ENCODE measurements around the gene FAM3C. TPM values are rescaled to one million over a fixed set of nuclear protein-coding genes. Genes with fewer than 3 reads are reported as not detected.

The FAM3C gene
- polyA plus RNA-seq, 1 donor = 83.6 TPM

DNA sequence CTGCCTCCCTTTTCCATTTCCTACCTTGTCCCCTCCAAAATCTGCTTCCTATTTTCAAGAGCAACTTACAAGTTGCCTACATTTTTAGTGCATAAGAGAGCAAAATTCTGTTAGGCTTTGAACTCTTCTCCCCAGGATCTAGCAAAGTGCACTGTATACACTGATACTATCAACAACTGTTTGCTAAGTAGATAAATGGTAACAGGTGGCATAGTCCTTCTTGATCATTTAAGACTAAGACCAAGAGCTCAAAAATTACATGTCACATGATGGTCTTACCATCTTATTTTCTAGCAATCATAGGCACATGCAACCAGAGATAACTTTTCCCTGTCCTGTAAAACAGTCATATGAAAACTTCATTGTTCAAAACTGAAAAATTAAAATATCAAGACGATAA lies 16.2 kb downstream of the FAM3C start:
- no peak for DNase-seq (ENCODE audit: low read depth)

DNA sequence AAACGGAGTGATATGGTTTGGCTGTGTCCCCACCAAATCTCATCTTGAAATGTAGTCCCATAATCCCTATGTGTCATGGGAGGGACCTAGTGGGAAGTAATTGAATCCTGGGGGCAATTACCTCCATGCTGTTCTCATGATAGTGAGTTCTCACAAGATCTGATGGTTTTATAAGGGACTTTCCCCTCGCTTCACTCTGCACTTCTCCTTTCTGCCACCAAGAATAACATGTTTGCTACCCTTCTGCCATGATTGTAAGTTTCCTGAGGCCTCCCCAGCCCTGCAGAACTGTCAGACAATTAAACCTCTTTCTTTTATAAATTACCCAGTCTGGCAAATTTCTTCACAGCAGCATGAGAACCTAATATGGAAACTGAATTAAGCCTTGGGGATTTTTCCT lies 19.1 kb downstream of the FAM3C start:
- DNase-seq (ENCODE audit: low read depth) = no peak

DNA sequence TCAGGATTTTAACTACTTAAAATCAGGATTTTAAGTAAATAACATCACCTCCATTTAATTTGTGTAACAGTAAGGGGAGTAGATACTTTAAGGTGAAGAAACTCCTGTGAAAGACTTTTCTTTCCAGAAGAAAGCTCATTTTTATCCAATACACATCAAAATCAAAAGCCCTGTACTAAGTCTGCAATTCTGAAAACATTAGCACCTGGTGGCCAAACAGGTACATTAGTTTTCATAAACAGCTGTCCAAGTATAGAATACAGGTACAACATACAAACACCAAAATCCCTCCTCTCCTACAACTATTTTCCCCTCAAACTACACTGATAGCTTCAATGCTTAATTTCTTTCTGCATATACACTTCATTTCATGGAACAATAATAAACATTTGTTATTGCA lies 22.9 kb downstream of the FAM3C start:
- DNase-seq (ENCODE audit: low read depth) = no peak

DNA sequence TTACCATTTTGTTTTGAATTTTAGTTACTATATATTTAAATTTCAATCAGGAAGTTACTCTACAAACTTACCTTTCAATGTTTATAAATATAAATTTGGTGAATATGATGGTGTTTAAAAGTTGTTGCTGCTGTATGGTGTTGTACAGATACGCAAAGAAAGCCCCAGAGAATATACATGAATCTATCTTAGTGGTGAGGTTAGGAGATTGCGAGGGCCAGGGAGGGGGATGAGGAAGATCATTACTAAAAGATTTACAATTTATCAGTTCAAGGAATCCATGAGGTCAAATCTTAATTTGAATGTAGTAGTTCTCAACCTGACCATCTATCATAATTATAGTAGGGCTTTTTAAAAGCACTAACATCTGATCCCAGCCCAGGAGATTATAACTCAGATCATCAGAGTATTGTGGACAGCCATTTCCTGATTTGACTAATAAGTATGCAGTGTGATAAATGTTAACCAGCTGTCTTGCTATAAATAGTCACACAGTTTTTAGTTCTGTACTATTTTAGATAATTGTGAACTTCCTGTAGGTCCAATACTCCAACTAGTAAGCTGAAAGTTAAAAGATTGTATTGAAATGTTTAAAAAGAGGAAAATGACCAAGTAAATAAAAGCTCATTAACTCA lies 23.6 kb downstream of the FAM3C start:
- no peak for DNase-seq (ENCODE audit: low read depth)

DNA sequence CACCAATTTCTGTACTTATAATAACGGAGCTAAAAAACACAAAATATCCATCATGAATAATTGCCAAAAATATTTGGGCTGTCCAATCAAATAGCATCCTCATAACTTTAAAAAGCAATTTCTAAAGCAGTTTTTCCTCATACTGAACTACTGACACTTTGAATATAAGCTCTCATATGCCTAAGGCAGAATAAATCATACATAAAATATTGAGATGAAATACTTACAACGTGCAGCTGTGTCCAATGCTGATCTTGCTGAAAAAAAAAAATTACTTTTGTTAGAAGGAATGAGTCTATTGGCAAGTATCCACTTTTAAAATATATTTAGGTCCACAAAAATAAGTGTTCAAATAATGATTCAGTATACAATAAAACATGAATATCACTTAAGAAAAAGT lies 24.2 kb downstream of the FAM3C start:
- no peak for DNase-seq (ENCODE audit: low read depth)

DNA sequence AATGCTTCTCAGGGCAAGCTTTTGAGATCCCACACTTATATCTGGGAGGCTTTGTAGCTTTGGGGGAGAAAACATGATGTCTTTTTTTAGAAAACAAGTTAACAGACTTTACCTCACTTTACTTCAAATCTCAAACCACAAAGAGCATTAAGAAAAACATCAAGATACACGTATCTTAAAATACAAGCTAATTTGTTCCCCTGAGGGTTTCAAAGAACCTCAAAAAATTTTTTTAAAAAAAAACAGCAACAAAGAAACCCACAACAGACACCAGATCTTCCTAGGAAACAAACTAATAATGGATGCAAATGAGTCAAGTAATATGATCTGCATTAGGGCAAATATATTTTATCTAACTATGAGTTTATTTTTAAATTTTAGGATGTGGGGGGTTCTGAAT lies 24.7 kb downstream of the FAM3C start:
- no peak for DNase-seq (ENCODE audit: low read depth)

DNA sequence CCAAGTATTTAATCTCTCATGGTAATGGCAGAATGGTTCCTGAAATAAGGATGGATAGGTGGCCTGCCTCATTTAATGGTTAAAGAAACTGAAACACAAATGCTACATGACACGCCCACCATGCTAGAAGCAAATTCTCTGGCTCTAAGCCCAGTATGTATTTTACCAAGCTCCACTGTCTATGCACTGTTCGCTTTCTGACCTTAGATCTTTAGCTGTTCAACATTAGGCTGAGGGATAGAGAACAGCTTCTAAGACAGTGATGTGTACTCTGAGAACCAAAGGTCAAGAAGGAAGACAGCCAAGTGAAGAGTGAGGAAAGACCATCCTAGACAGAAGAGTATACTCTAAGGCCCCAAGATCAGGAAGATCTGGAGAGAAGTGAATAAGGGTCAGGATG lies 26.6 kb downstream of the FAM3C start:
- DNase-seq (ENCODE audit: low read depth) = no peak

DNA sequence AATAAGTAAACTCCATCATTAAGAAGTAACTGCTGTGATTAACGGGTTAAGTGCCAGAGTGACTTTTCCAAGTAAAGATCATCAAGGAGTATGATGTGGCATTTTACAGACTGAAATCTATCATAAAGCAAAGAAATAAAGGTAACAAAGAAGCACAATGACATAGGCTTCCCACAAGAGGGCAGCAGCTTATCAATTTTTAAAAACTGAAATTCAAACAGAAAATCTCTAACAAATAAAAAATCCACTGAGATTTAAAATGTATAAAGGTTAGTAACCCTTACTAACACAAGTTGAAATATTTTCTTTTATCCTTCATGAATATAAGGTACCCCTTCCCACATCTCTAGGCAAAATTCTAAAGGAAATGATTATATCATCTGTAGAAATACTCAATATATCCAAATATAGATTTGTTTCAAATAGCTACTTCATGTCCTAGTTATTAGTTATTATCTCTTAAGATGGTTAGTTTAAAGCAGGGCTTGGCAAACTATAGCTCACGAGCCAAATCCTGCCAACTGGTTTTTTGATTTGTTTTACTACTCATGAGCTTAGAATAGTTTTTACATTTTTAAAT lies 29.2 kb downstream of the FAM3C start:
- no peak for DNase-seq (ENCODE audit: low read depth)

DNA sequence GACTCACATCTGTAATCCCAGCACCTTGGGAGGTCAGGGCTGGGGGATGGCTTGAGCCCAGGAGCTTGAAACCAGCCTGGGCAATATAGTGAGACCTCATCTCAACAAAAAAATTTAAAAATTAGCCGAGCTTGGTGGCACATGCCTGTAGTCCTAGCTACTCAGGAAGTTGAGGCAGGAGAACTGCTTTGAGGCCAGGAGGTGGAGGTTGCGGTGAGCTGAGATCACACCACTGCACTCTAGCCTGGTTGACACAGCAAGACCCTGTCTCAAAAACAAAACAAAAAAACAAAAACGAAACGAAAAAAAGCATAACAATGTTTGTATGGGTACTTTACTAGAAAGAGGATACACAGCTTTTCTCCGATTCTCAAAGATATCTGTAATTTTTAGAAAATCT lies 35.5 kb downstream of the FAM3C start:
- DNase-seq (ENCODE audit: low read depth) = no peak

DNA sequence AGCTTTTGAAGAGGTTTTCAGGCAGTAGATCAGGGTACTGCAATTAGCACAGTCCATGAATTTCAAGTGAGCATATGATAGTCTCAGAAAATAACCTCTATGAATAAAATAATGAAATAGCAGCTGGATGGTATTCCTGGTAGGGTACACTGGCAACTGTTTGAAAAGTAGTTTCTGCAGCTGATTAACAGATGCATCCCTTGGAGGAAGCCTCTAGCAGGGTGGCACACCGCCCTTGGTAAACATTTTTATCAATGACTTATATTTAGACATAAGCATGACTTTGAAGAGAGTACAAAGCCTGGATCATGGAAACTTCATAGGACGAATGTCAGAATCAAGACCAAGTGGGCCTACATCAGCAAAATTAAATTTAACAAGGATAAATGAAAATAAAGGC lies 40.5 kb downstream of the FAM3C start:
- no peak for DNase-seq (ENCODE audit: low read depth)

DNA sequence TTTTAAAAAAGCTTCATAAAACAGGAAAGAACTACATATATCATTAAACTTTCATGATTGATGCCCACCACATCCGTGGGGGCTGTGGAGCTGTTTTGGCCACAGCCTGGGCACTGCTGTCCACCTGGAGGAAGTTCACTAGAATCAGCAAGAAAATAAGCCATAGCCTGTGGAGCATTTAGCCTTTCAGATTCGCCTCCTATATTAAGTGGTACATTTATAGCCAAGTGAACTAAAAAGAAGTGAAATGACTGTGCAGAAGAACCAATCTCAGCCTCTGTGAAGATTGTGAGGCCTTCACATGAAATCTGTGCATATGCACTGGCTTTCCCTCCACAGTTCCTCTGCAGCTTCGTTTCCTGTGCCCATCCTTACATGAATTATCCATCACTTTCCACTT lies 43.8 kb downstream of the FAM3C start:
- no peak for DNase-seq (ENCODE audit: low read depth)

DNA sequence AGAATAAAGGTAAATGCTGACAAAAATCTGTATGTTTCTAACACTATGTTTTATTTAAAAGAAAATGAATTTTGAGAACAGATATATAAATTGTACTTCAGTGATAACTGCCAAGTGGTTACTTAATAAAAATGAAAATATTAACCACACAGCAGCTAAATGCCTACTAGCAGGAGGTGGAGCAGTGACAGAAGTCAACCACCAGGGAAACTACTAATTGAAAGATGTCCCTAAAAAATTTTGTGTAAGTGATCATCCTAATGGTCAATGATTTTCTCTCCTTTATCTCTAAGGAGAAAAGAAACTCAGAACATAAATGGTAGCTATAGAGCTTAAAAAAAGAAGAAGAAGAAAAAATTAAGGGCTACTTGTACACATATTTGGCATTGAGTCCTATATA lies 44.4 kb downstream of the FAM3C start:
- no peak for DNase-seq (ENCODE audit: low read depth)

DNA sequence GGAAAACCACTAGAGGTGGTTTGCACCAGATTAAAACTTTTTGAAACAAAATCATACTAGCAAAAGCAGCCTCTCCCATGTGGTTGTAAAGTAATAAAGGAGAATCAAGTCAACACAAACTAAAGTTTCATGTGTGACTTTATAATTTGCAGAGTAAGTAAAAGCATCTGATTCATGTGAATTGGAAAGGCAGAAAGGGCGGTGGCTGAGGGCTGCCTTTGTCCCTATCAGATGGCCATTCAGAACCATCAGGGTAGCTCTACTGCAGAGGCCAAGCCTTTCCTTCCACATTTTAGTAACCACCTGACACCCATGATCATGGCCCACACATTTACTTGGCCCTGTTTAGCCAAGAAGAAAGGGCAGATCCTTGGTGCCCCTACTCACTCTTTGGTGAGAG lies 51.6 kb downstream of the FAM3C start:
- no peak for DNase-seq (ENCODE audit: low read depth)

DNA sequence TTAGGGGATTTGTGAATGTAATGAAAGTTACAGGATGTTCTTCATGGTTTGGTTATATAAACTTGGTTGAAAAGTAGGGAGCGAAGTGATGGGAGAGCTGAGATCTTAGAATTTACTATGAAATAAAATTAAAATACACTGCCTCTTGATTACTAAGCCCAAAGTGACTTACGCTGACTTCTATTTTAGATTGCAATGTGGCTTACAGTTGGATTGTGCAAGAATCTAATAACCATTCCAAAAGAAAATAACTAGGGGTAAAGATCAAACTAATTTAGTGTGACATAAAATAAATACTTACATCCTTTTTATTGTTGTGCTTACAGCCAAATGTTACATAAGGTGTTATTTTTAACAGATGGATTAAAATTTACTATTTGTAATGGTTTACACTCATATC lies 52.0 kb downstream of the FAM3C start:
- no peak for DNase-seq (ENCODE audit: low read depth)

DNA sequence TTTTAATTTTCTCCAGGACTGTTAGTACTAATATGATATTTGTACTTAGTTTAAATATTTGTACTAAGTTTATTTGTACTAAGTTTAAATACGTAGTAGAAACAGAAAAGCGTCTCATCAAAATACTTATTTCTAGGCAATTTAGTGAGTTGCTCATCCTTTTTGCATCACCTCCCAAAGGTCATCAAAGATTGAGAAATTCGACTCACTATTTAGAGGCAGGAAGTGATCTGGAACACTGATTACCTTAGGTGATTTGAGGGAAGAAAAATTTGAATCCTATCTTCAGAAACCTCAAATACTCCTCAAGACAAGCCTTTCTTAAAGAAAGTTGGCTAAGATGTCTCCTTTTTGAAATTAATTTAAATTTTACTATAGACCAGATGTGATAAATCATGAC lies 52.8 kb downstream of the FAM3C start:
- DNase-seq (ENCODE audit: low read depth) = no peak

DNA sequence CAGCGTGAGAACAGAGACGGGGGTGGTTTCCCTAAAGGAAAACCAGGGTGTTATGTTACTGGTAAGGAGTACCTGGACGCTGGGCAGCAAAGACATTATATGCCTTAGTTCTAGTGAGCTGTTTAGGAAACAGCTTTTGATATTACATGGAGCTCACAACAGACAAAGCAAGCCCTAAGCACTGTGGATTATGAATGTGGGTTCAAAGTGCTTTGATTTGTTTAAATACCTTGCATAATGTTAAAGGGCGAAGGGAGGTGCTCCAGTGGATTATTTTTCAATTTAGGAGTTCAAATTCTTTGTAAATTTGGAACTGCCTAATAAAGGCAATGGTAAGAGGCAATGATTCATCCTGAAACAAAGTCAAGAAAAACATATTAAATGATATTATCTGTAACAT lies 53.5 kb downstream of the FAM3C start:
- DNase-seq (ENCODE audit: low read depth) = no peak

DNA sequence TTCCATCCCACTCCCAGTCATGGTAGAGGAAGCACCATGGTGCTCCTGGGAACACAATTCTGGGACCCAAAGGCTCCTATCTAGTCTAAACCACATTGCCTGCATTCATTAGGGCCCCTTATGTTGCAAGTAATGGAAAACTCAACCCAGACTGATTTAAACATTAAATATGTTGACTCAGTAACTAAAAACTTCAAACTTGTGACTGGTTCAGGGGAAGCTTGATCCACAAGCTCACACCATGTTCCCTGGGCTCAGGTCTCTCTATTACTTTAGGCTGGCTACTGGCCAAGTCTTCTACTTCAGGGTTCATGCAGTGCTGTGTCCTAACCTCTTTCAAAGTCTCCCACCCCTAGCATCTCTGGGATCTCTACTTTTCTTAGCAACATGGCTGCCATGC lies 54.2 kb downstream of the FAM3C start:
- DNase-seq (ENCODE audit: low read depth) = no peak

DNA sequence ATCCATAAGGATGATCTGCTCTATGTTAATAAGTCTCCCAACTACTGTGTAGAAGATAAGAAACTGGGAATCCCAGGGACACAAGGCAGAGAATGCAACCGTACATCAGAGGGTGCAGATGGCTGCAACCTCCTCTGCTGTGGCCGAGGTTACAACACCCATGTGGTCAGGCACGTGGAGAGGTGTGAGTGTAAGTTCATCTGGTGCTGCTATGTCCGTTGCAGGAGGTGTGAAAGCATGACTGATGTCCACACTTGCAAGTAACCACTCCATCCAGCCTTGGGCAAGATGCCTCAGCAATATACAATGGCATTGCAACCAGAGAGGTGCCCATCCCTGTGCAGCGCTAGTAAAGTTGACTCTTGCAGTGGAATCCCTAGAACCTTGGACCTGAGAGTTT lies 57.0 kb downstream of the FAM3C start:
- no peak for DNase-seq (ENCODE audit: low read depth)

DNA sequence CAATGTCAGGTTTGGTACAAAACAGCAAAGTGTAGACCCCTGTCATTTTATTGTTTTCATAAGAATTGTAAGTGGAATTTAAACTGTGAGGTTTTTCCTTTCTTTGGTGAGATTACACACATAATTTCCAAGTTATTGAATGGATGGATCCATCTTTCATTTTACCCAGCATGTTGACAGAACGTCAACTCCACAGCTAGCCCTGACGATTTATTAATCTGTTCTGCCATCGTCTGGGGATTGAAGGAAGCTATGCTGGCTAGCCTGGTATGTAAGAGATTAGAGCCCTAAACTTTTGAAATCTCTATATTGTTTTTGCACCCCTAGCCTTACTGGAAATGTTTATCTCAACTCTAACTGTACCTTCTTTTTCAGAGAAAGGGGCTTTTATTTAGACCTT lies 58.7 kb downstream of the FAM3C start:
- no peak for DNase-seq (ENCODE audit: low read depth)

DNA sequence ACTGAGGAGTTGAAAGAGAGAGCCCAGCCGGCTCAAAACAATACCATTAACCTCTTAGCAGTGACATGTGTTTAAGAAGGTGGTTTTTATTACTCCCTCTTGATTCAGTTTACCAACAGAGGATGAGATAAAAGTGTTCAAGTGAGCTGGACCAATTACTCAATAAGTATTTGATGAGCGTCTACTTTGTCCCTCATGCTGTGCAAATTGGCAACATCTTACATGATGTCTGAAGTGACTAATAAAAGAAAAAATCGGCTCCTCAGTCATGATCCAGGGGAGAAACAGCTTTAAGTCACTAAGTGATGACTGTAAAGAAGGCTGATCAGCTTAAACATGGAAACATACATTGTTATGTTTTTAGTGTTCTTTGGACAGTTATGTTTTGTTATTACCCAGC lies 59.5 kb downstream of the FAM3C start:
- no peak for DNase-seq (ENCODE audit: low read depth)

DNA sequence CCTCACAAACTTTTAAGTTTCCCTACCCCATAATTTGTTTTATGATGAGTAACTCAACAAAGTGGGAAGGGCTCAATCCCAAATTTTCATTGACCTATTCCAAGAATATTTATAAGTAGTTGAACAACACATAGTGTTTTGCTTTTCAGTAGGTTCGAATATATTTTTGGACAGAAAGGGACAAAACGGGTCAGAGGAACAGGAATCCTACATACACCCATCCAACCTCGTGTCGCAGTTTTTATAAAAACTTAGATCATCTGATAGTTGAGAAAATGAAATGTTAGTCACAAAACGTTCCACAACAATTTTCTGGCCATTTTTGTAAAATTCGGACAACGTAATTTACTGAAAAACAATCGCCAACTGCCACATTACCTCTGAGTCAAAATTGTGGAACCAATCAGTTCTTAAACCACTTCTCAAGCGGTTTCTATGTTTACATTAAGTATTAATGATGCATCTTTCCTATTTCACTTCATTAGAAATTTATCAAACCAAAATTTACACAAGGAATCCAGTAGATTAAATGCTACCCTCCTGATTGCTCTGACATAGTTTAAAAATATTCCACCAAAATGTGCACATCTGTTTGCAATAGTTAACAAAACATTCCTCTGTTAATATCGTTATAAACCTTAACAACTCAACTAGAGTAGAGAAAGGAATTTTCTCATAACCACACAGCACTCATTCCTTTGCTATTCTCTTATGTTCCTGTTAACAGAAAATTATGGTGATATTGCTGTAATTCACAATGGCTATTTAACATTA lies 61.0 kb downstream of the FAM3C start:
- no peak for DNase-seq (ENCODE audit: low read depth)

DNA sequence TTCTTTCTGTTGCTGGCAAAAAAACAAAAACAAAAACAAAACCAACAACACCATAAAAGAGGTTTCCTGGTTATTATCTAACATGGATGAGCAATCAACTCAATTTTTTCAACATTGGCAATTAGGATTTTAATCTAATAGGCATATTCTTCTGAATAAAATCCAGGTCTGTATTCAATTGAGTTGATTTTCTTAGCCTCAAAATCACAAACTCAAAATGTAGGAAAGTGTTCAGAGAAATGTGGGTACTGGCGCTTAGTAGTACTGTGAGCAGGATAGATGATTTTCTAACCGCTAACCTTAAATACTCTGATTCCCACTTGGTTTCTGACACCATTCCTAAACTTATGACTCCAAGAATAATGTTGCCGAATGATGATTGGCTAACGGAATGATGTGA lies 61.7 kb downstream of the FAM3C start:
- DNase-seq (ENCODE audit: low read depth) = no peak

DNA sequence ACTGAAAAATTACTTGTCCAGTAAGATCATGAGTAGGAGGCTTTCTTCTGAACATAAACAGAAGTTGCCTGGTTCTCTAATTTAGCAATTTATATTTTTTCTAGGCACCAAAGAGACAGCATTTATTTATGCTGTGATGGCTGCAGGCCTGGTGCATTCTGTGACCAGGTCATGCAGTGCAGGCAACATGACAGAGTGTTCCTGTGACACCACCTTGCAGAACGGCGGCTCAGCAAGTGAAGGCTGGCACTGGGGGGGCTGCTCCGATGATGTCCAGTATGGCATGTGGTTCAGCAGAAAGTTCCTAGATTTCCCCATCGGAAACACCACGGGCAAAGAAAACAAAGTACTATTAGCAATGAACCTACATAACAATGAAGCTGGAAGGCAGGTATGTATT lies 64.5 kb downstream of the FAM3C start:
- DNase-seq (ENCODE audit: low read depth) = no peak

DNA sequence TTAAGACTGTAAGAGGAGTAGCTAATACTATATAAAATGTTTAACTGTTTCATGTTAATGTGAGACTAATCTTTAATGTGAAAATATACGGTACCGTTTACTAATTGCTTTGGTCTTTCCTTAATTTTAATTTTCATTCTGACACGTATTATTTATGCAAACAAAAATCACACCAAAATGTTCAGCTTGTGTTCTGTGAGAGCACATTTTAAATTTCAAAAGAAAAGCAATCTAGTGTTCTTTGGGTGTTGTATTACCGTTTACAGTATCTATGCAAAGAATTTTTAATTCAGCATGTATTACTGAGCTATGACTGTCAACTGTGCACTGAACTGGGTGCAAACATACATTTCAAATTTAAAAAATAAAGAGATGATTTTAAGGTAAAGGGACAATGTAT lies 65.1 kb downstream of the FAM3C start:
- DNase-seq (ENCODE audit: low read depth) = no peak

Data from forelimb muscle (tissue), 1 donor.